ENCODE measurements around the gene SACM1L. TPM values are rescaled to one million over a fixed set of nuclear protein-coding genes. Genes with fewer than 3 reads are reported as not detected.

SACM1L gene
- total RNA-seq, 1 experiment from 2014 or later: 31.6 TPM

DNA sequence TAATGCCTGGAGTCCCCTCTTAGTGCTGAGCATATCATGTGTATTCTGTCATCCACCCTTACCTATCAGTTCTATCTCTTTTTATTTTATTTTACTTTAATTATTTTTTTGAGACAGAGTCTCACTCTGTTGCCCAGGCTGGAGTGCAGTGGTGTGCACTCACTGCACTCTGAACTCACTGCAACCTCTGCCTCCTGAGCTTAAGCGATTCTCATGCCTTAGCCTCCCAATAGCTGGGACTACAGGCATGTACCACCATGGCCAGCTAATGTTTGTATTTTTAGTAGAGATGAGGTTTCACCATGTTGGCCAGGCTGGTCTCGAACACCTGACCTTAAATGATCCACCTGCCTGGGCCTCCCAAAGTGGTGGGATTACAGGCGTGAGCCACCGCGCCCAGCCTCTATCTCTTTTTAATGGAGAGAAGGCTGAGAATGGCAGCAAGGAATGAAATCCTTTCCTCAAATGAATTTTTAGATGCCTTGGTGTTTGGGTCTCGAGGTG, 11.4 kb downstream of the SACM1L start:
- intact Hi-C loops (cut with micrococcal nuclease; ENCODE audit: unreplicated experiment): no loop called here
- H3K9me3 ChIP-seq (ENCODE audit: control insufficient read depth, insufficient read depth, low read depth, low read length): no peaks in the 10 kb centered on the region
- no peaks in the 10 kb centered on the region for H3K4me1 ChIP-seq (ENCODE audit: control insufficient read depth, insufficient read depth, low read length)
- ATAC-seq: no peak
- no peak overlapping the region for H3K27ac ChIP-seq (ENCODE audit: low read length)
- TF ChIP-seq, protein P1, sequence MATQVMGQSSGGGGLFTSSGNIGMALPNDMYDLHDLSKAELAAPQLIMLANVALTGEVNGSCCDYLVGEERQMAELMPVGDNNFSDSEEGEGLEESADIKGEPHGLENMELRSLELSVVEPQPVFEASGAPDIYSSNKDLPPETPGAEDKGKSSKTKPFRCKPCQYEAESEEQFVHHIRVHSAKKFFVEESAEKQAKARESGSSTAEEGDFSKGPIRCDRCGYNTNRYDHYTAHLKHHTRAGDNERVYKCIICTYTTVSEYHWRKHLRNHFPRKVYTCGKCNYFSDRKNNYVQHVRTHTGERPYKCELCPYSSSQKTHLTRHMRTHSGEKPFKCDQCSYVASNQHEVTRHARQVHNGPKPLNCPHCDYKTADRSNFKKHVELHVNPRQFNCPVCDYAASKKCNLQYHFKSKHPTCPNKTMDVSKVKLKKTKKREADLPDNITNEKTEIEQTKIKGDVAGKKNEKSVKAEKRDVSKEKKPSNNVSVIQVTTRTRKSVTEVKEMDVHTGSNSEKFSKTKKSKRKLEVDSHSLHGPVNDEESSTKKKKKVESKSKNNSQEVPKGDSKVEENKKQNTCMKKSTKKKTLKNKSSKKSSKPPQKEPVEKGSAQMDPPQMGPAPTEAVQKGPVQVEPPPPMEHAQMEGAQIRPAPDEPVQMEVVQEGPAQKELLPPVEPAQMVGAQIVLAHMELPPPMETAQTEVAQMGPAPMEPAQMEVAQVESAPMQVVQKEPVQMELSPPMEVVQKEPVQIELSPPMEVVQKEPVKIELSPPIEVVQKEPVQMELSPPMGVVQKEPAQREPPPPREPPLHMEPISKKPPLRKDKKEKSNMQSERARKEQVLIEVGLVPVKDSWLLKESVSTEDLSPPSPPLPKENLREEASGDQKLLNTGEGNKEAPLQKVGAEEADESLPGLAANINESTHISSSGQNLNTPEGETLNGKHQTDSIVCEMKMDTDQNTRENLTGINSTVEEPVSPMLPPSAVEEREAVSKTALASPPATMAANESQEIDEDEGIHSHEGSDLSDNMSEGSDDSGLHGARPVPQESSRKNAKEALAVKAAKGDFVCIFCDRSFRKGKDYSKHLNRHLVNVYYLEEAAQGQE (IDR thresholded peaks at IDR 0.05; ENCODE audit: insufficient read depth in 1 of 2, low read depth in 2 of 2, low read length in 1 of 2): no peak
- BruUV-seq (replicated peaks): no TSS peak
- in situ Hi-C loops (cut with HindIII; ENCODE audit: low pct_unique_long_range_greater_than_20kb, low sequenced_read_pairs): no loop called here
- DNase-seq (ENCODE audit: low read depth, low spot score): no peak
- ChIA-PET POLR2A (no interaction called here), CTCF (interaction anchor here (0.6 kb wide), 1 partner anchor 41 kb away, joined by 4 read pairs; no protein-coding TSS in a partner anchor)
- no peaks in the 10 kb centered on the region; the same call in 1 of the 2 replicates for H3K36me3 ChIP-seq (ENCODE audit: control insufficient read depth, insufficient read depth, low read length)
- no peak overlapping the region for H3K4me3 ChIP-seq (ENCODE audit: low read depth in 2 of 2, low read length in 2 of 2)
- no peaks in the 10 kb centered on the region for H3K27me3 ChIP-seq (ENCODE audit: control insufficient read depth, insufficient read depth, low read length)

DNA sequence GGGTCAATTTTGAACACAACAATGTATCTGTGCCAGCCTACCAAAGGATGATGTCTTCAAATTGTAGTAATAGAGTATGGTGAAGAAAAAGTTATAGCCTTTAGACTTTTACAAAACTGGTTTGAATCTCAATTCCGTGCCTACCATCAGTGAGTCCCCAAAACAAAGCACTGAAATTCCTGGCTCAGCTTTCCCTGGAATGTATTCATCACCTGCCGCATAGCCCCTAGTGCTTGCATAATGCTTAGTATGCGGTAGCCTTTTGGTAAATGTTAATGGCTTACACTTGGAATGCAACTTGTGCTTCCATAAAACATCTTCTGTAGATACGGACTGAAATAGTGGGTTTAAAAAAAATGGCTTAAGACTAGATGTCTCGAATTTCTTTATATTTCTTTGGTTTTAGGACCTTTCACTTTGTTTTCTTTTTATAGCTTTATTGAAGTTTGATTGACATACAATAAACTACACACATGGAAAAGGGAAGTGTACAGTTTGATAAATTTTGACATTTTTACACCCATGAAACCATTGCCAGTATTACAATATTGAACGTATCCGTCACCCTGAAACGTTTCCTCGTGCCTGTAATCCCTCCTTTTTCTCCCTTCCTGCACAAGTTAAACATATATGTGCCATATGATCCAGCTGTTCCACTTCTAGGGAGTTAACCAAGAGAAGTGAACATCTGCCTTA, 12.1 kb downstream of the SACM1L start:
- in situ Hi-C loops (cut with HindIII; ENCODE audit: low pct_unique_long_range_greater_than_20kb, low sequenced_read_pairs) (no loop called here), intact Hi-C loops (cut with micrococcal nuclease; ENCODE audit: unreplicated experiment) (no loop called here)
- H3K4me1 ChIP-seq (ENCODE audit: control insufficient read depth, insufficient read depth, low read length): no peaks in the 10 kb centered on the region
- no TSS peak for BruUV-seq (replicated peaks)
- ChIA-PET POLR2A (no interaction called here), CTCF (no interaction called here)
- no peak for ATAC-seq
- TF ChIP-seq TCF7L2 (IDR thresholded peaks at IDR 0.05; ENCODE audit: low read depth, low read length): no peak
- TF ChIP-seq, protein P1 (IDR thresholded peaks at IDR 0.05; ENCODE audit: insufficient read depth in 1 of 2, low read depth in 2 of 2, low read length in 1 of 2): no peak
- no peak for TF ChIP-seq POLR2AphosphoS5 (IDR thresholded peaks at IDR 0.05; ENCODE audit: low read depth, low read length)
- TF ChIP-seq SIN3A (IDR thresholded peaks at IDR 0.05; ENCODE audit: borderline replicate concordance, insufficient read depth, low read depth, low read length): no peak
- TF ChIP-seq, protein P2, sequence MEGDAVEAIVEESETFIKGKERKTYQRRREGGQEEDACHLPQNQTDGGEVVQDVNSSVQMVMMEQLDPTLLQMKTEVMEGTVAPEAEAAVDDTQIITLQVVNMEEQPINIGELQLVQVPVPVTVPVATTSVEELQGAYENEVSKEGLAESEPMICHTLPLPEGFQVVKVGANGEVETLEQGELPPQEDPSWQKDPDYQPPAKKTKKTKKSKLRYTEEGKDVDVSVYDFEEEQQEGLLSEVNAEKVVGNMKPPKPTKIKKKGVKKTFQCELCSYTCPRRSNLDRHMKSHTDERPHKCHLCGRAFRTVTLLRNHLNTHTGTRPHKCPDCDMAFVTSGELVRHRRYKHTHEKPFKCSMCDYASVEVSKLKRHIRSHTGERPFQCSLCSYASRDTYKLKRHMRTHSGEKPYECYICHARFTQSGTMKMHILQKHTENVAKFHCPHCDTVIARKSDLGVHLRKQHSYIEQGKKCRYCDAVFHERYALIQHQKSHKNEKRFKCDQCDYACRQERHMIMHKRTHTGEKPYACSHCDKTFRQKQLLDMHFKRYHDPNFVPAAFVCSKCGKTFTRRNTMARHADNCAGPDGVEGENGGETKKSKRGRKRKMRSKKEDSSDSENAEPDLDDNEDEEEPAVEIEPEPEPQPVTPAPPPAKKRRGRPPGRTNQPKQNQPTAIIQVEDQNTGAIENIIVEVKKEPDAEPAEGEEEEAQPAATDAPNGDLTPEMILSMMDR (IDR thresholded peaks at IDR 0.05): no peak
- H3K27me3 ChIP-seq (ENCODE audit: control insufficient read depth, insufficient read depth, low read length): no peaks in the 10 kb centered on the region
- no peak overlapping the region for H3K27ac ChIP-seq (ENCODE audit: low read length)
- DNase-seq (ENCODE audit: low read depth, low spot score): no peak
- H3K9me3 ChIP-seq (ENCODE audit: control insufficient read depth, insufficient read depth, low read depth, low read length): no peaks in the 10 kb centered on the region
- H3K36me3 ChIP-seq (ENCODE audit: control insufficient read depth, insufficient read depth, low read length): peaks cover 2% of the 10 kb centered on the region
- H3K4me3 ChIP-seq (ENCODE audit: low read depth in 2 of 2, low read length in 2 of 2): no peak overlapping the region

Data from Panc1 (cell line).